ENCODE results near the gene RITA1.
A peak's percentile ranks its signal among the peaks of the same experiment; 100 is the strongest.

RITA1 gene

DNA sequence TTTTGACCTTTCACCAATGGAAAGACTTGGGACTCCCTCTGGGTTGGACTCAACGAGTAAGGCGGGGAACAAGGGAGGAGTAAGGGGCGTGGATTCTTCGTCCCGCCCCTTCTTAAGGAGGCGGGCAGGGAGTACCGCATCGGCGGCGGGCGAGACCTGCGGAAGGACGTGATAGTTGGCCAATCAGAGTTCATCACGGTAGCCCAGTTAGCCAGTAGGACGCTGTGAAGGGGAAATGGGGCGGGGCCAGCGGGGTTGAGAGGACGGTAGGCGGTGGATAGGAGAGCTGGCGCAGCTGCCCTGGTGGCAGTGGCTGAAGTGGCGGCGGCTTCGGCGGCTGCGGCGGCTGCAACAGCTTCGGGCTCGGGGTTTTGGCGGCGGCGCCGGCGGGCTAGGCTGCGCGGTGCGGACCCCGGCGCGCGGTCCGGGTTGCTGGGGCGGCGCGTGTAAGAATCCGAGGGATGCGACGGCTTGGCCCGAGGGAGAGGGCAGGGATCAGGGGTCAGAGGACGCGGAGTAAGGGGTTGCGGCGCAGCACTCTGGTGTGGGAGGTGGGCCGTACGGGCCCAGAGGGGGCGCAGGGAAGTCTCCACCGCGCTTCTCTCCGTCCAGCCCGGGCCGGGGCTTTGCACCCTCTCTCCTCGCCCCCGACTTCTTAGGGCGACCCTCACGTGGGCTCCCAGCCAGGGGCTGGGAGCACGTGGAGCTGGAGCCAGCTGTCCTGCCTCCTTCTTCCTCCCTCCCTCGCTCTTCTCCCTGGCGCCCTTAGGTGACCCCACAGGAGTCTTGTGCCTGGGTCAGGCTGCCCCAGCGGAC, 35.9 kb downstream of the RITA1 start, which contains the start of gene TPCN1:
Gene TPCN1, plus strand, starts transcription at position 284 of the 816 bp plus-strand sequence. CDS start 5,389 bp downstream, outside the sequence.
- Mint-ChIP-seq H3K9me3 (no peaks in the 10 kb centered on the region), H3K4me3 (peak within 1 kb of the TSS; percentile 88), H3K27ac (peak within 1 kb of the TSS; percentile 94)

DNA sequence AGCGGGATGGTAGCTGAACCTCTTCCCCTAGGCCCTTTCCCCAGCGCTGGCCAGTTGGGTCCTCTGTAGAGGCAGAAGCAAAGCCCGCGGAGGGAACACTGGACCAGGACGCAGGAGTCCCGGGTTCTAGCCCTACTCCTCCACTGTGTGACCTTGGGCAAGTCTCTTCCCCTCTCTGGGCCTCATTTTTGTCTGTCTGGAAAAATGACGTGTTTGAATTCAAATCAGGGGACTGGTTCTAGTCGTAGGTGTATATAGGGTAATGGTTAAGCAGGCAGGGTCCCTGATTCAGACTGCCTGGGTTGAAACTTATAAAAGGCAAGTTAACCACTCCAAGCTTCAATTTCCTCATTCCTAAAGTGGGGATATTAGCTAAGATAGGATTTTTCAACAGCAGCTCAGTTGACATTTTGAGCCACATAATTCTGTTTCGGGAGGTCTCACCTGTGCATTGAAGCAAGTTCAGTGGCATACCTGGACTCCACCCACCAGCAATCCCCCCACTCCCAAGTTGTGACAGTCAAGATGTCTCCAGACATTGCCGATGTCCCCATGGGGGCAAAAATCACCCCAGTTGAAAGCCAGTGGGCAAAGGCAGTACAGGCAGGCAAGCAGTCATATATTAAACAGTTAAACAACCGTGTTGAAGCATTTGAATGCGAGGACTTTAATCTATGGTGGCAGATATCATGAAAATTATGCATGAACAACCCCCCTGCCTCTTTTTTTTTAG, 36.6 kb downstream of the RITA1 start:
- peak overlapping the region; percentile 88 for H3K4me3 Mint-ChIP-seq
- peak overlapping the region; percentile 94 for H3K27ac Mint-ChIP-seq
- H3K9me3 Mint-ChIP-seq, result no peaks in the 10 kb centered on the region
- DNase-seq, result peak; percentile 66
- H3K4me1 Mint-ChIP-seq (ENCODE audit: low read depth), result peaks cover 36% of the 10 kb centered on the region
- H3K27me3 Mint-ChIP-seq, result no peaks in the 10 kb centered on the region
- H3K36me3 Mint-ChIP-seq (ENCODE audit: low read depth), result peaks cover 11% of the 10 kb centered on the region

More for the DNA sequence above, 35.9 kb downstream of the RITA1 start, which contains the start of gene TPCN1:
- Mint-ChIP-seq H3K27me3 (no peaks in the 10 kb centered on the region), H3K36me3 (ENCODE audit: low read depth) (peaks cover 6% of the 10 kb centered on the region), H3K4me1 (ENCODE audit: low read depth) (peaks cover 38% of the 10 kb centered on the region)
- DNase-seq, result peak; percentile 98

DNA sequence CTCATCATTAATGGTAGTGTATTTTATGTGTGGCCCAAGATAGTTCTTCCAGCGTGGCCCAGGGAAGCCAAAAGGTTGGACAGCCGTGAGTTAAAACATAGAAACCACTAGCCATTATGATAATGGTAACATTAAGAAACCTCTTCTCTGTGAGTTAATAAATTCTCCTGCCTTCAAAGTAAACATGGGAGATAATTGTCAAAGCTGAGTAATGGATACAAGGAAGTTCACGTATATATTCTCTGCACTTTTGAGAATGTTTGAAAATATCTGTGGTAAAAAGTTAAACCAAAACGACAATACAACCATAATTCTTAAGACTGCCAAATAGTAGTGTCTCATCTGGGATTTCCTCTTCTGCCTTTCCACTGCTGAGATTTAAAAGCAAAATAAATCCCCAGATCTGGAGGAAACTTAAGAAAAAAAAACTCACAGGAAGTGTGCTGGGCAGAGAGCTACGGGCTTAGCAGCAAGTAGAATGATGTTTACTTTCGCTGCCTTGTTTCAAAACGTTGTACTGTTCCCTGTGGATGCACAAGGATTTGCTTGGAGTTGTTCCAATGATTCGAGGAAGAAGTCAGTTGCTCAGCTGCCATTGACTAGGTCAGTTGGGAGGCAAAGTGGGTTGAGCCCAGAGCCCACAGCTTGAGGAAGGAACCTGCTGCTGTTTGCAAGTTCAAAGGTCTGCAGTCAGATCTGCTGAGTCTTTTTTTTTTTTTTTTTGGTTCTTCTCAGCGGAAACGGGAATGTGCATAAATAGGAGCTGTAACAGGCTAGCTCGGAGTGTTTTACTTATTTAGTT, 37.4 kb downstream of the RITA1 start:
- no peak for DNase-seq
- peaks cover 29% of the 10 kb centered on the region for H3K4me1 Mint-ChIP-seq (ENCODE audit: low read depth)
- peak overlapping the region; percentile 94 for H3K27ac Mint-ChIP-seq
- peaks cover 19% of the 10 kb centered on the region for H3K36me3 Mint-ChIP-seq (ENCODE audit: low read depth)
- no peaks in the 10 kb centered on the region for H3K9me3 Mint-ChIP-seq
- no peaks in the 10 kb centered on the region for H3K27me3 Mint-ChIP-seq
- H3K4me3 Mint-ChIP-seq, result peak overlapping the region; percentile 88

DNA sequence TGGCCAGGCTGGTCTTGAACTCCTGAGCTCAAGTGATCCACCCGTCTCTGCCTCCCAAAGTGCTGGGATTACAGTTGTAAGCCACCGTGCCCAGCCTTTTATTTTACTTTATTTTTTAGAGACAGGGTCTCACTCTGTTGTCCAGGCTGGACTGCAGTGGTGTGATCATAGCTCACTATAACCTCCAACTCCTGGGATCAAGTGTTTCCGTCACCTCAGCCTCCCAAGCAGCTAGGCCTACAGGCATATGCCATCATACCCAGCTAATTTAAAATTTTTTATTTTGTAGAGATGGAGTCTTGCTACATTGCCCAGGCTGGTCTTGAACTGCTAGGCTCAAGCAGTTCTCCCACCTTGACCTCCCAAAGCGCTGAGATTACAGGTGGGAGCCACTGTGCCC, 39.4 kb downstream of the RITA1 start:
- Mint-ChIP-seq H3K4me1 (ENCODE audit: low read depth) (peaks cover 47% of the 10 kb centered on the region), H3K4me3 (no peak overlapping the region), H3K27me3 (no peaks in the 10 kb centered on the region), H3K9me3 (no peaks in the 10 kb centered on the region), H3K27ac (no peak overlapping the region), H3K36me3 (ENCODE audit: low read depth) (peaks cover 38% of the 10 kb centered on the region)
- DNase-seq, result no peak

DNA sequence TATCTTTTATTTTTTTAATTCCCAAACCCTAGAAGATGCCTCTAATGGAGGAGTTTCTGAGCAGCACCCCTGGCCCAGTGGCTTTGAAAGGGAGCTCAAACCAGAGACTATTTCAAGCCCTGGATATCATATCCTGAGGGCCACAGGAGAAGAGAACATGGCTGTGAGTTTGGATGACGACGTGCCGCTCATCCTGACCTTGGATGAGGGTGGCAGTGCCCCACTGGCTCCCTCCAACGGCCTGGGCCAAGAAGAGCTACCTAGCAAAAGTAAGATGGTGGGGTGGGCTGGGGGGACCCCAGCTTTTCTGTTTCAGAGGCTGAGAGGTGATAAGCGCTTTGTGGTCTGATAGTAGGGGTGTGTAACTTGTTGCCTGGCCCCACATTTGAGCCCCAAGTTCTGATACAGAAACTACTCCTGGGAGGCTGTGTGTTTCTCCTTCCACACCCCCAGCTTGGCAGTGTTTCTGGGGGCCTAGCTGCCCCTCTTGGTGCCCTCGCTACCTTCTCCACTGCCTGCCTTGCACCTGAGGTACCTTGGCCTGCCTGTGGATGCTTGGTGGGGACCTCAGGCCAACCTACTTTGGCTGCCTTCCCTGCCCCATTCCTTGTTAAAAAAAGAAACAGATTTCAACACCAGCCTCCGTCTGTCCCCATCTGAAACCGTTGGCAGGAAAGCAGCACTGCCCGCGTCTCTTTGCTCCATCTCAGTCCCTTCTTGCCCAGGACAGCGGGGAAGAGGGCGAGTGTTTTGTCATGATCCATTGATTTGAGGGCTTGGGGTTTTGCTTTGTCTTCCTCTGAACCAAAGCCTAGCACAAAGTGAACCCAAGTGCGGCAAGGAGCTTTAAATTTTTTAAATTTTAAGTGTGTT, 41.4 kb downstream of the RITA1 start:
- Mint-ChIP-seq H3K4me1 (ENCODE audit: low read depth) (peaks cover 55% of the 10 kb centered on the region), H3K27me3 (no peaks in the 10 kb centered on the region), H3K9me3 (no peaks in the 10 kb centered on the region), H3K27ac (no peak overlapping the region), H3K36me3 (ENCODE audit: low read depth) (peaks cover 54% of the 10 kb centered on the region), H3K4me3 (no peak overlapping the region)
- no peak for DNase-seq

DNA sequence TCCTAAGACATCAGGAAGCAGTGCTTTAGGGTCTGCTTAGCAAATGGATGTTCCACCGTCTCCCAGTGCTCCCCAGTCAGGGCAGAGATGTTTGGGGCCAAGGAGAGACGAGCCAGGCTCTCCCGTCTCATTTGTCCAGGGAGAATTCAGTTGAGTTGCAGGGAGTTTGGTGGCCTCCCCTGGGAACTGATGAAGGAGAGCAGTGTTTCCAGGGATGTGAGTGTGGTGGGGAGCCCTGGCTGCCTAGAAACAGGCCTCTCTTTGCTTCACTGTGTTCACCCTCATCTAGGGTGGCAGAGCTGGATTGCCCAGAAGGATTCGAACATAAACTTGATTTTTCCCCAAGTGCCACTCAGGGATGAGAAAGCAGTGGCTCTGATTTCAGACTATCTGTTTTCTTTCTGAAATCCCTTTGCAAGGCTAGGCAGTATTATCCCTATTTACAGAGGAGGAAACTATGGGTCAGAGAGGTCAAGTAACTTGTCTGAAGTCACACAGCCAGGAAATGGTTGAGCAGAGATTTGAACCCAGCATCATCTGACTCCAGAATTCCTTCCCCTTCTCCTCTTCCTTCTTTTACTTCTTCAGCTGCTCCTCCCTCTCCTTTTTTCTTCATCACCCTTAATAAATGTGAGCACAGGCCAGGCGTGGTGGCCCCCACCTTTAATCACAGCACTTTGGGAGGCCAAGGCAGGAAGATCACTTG, 42.3 kb downstream of the RITA1 start:
- Mint-ChIP-seq H3K27ac (peak overlapping the region; percentile 53), H3K4me1 (ENCODE audit: low read depth) (peaks cover 55% of the 10 kb centered on the region), H3K36me3 (ENCODE audit: low read depth) (peaks cover 61% of the 10 kb centered on the region), H3K27me3 (no peaks in the 10 kb centered on the region), H3K9me3 (no peaks in the 10 kb centered on the region), H3K4me3 (no peak overlapping the region)
- DNase-seq, result no peak

DNA sequence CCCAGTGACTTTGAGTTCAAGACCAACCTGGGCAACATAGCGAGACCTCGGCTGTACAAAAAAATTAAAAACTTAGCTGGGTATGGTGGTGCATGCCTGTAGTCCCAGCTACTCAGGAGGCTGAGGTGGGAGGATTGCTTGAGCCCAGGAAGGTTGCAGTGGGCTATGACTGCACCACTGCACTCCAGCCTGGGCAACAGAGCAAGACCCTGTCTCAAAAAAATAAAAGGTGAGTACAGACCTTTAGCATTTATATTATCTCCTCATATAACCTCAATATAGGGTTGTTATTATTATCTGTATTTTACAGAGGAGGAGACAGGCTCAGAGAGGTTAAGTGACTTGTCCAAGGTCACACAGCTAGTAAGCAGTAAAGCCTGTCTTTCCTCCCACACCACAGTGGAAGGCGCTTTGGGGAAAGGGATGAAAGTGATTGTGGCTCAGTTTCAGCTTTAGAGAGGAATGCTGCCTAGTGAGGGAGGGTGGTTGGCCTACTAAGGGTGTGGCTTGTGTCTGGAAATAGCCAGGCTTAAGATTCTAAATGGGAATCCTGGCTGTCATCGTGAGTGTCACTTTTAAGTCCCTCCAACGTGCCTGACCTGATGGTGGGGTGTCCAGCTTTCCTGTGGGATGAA, 43.0 kb downstream of the RITA1 start:
- peaks cover 57% of the 10 kb centered on the region for H3K4me1 Mint-ChIP-seq (ENCODE audit: low read depth)
- no peaks in the 10 kb centered on the region for H3K9me3 Mint-ChIP-seq

DNA sequence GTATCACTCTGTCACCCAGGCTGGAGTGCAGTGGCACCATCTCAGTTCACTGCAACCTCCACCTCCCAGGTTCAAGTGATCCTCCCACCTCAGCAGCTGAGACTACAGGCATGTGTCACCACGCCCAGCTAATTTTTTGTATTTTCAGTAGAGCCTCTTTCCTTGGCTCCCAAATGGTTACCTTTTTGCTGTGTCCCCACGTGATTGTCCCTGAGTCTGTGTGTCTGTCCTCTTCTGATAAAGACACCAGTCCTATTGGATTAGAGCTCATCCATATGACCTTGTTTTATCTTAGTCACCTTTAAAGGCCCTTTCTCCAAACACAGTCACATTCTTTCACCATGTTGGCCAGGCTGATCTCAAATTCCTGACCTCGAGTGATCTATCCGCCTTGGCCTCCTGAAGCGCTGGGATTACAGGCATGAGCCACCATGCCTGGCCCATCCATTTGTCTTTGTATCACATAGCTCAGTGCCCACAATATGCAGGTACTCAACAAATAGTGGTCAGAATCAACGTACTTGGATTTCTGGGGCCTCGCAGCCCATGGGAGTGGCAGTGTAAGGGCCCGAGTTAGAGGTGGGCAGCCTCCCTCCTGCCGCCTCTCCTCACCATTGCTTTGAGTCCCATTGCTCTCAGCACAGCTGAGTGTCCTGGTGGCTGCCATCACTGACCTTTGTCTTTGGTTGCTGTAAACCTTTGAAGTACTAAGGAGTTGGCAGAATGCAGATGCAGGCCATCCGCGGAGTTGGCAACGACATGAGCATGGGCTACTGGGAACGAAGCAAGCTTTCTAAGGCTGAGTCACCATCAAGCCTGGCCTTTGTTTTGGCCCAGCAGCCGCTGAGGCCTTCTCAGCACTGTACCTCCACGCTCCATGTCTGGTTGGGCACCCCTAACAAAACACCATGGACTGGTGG, 45.1 kb downstream of the RITA1 start:
- H3K9me3 Mint-ChIP-seq, result no peaks in the 10 kb centered on the region
- peaks cover 85% of the 10 kb centered on the region for H3K36me3 Mint-ChIP-seq (ENCODE audit: low read depth)
- H3K27ac Mint-ChIP-seq, result peak overlapping the region; percentile 87
- DNase-seq, result no peak
- no peak overlapping the region for H3K4me3 Mint-ChIP-seq
- peaks cover 59% of the 10 kb centered on the region for H3K4me1 Mint-ChIP-seq (ENCODE audit: low read depth)
- no peaks in the 10 kb centered on the region for H3K27me3 Mint-ChIP-seq

More for the DNA sequence above, 43.0 kb downstream of the RITA1 start:
- H3K4me3 Mint-ChIP-seq, result no peak overlapping the region
- no peak for DNase-seq
- peaks cover 68% of the 10 kb centered on the region for H3K36me3 Mint-ChIP-seq (ENCODE audit: low read depth)
- peak overlapping the region; percentile 87 for H3K27ac Mint-ChIP-seq
- H3K27me3 Mint-ChIP-seq, result no peaks in the 10 kb centered on the region

DNA sequence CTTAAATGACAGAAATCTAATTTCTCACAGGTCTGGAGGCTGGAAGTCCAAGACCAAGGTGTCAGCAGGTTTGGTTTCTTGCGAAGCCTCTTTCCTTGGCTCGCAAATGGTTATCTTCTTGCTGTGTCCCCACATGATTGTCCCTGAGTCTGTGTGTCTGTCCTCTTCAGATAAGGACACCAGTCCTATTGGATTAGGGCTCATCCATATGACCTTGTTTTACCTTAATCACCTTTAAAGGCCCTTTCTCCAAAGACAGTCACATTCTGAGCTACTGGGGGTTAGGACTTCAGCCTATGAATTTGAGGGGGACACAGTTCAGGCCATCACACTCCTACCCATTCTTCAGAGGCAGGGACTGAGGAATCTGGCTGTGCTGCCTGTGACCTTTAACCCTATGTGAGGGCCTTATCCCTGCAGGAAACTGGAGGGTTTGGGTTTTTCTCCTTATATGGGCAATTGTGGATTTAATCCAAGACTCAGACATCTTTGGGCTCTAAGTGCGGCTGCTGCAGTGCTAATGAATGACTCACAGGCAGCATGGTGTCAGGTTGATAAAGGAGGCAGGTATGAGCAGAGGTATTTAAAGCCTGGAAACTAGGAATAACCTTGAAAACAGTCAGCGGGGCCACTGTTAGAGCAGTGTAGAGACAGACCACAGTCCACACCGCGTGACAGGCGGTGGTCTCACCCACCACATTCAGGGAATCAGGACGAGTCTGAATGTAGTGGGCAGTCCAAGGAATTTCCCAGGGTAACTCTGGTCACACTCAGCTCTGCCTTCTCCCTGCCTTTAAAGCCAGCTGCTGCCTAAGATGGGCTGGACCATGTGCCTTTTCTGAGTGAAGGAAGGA, 45.9 kb downstream of the RITA1 start:
- H3K4me1 Mint-ChIP-seq (ENCODE audit: low read depth), result peaks cover 63% of the 10 kb centered on the region
- no peak overlapping the region for H3K4me3 Mint-ChIP-seq
- H3K36me3 Mint-ChIP-seq (ENCODE audit: low read depth), result peaks cover 93% of the 10 kb centered on the region

DNA sequence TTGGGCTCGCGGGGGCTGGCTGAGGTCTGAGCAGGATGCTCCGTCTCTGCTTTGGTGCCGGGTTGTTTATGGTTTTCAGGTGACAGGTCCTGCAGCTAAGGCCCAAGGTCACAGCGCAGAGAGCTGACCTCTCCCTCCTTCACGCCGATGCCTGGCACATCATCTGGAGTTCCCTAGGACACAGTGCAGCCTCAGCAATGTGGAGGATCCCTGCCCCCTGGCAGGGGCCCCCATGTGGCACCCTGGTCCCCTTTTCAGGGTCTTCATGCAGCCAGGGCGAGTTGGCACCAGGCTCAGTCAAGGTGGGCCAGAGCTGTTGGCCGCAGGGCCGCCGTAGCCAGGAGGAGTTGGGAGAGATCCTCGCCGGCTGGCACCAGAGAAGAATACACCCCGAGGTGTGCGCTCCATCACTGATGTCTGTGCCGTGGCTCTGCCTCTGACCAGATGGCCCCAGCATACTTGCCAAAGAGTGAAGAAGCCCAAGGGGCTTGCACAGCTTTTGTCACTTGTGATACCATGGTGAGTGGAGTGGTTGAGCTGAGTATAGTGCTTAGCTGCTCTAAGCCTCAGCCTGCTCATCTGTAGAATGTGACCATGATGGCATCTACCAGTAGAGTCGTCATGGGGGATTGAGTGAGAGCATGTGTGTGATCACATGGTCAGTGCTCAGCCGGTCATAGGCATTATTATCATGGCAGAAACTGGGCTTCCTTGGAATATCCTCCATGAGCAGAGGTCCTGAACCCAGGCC, 46.7 kb downstream of the RITA1 start:
- H3K9me3 Mint-ChIP-seq, result no peaks in the 10 kb centered on the region
- peaks cover 64% of the 10 kb centered on the region for H3K4me1 Mint-ChIP-seq (ENCODE audit: low read depth)
- no peaks in the 10 kb centered on the region for H3K27me3 Mint-ChIP-seq
- DNase-seq, result no peak
- peak overlapping the region; percentile 58 for H3K4me3 Mint-ChIP-seq
- H3K36me3 Mint-ChIP-seq (ENCODE audit: low read depth), result peaks cover 92% of the 10 kb centered on the region
- peak overlapping the region; percentile 91 for H3K27ac Mint-ChIP-seq

More for the DNA sequence above, 45.9 kb downstream of the RITA1 start:
- H3K9me3 Mint-ChIP-seq, result no peaks in the 10 kb centered on the region
- no peak for DNase-seq
- no peaks in the 10 kb centered on the region for H3K27me3 Mint-ChIP-seq
- peak overlapping the region; percentile 44 for H3K27ac Mint-ChIP-seq
